GM10266 (cell line): ENCODE data around the gene VWA3B.

Experiments
- DNase-seq: peaks from one replicate; pipeline ENCODE4 v3.0.0; 2012; ENCODE audit errors: extremely low spot score
- TF ChIP-seq, protein P1 (sequence below): IDR thresholded peaks from 2 replicates; pipeline ENCODE4 v1.5.1; 2012; ENCODE audit warnings: mild to moderate bottlenecking, low read depth; ENCODE audit not compliant: control insufficient read depth, insufficient read depth; ENCODE audit errors: missing control alignments

Gene VWA3B

GRCh38 chr2:98293030-98293429 is 206.1 kb downstream of the VWA3B start:
- DNase-seq, result no peak

DNA sequence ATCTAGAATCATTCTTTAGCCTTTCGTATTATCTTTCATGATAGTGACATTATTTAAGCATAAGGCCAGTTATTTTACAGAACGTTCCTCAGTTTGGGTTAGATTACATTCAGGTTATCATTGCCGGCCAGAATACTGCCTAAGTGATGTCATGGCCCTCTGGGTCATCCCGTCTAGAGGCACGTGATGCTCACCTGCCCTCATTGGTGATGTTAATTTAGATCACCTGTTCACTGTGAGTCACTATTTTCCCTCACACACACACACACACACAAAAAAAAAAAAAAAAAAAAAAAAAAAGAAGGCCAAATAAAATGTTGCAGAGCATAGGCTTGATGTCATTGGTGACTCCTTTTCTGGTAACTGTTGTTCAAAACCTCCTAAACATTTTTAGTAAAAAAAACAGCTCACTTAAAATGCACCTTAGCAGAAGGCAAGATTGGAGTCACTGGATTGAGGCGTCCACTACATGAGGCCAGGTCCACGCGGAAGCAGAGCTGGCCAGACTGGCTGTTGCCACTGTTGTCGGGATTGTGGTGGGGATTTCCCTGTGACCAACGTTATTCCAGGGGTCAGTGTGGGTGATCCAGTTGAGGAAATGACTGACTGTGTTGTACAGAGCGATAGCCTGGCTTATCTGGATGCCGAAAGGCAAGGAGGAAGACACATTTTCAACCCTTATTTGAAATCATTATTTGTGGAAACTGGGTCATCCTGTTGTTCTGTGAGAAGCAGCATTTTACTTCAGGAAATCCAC is 207.1 kb downstream of the VWA3B start:
- TF ChIP-seq, protein P1, sequence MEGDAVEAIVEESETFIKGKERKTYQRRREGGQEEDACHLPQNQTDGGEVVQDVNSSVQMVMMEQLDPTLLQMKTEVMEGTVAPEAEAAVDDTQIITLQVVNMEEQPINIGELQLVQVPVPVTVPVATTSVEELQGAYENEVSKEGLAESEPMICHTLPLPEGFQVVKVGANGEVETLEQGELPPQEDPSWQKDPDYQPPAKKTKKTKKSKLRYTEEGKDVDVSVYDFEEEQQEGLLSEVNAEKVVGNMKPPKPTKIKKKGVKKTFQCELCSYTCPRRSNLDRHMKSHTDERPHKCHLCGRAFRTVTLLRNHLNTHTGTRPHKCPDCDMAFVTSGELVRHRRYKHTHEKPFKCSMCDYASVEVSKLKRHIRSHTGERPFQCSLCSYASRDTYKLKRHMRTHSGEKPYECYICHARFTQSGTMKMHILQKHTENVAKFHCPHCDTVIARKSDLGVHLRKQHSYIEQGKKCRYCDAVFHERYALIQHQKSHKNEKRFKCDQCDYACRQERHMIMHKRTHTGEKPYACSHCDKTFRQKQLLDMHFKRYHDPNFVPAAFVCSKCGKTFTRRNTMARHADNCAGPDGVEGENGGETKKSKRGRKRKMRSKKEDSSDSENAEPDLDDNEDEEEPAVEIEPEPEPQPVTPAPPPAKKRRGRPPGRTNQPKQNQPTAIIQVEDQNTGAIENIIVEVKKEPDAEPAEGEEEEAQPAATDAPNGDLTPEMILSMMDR, result no peak
- DNase-seq, result no peak

More at GRCh38 chr2:98293030-98293429, 206.1 kb downstream of the VWA3B start:
- TF ChIP-seq, protein P1, result no peak

GRCh38 chr2:98294711-98295110 is 207.7 kb downstream of the VWA3B start:
- no peak for DNase-seq

DNA sequence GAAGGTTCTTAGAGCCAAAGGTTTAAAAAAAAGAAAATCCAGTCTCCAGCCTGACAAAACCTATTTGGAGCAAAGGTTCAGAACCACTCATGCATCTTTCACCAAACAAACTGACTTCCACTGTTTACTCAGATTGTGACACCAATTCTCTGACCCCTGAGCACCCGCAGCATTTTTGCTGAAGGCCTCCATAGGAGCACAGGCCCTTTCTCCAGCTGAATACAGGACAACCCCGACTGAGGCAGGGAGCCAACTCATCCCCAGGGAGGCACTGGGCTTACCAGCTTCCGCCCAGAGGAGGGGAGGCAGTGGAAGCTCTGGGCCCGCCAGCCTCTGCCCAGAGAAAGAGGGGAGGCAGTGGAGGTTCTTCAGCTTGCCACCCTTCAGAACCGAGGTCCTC is 208.3 kb downstream of the VWA3B start:
- TF ChIP-seq, protein P1, result no peak
- no peak for DNase-seq

More at GRCh38 chr2:98294711-98295110, 207.7 kb downstream of the VWA3B start:
- TF ChIP-seq, protein P1, result no peak

DNA sequence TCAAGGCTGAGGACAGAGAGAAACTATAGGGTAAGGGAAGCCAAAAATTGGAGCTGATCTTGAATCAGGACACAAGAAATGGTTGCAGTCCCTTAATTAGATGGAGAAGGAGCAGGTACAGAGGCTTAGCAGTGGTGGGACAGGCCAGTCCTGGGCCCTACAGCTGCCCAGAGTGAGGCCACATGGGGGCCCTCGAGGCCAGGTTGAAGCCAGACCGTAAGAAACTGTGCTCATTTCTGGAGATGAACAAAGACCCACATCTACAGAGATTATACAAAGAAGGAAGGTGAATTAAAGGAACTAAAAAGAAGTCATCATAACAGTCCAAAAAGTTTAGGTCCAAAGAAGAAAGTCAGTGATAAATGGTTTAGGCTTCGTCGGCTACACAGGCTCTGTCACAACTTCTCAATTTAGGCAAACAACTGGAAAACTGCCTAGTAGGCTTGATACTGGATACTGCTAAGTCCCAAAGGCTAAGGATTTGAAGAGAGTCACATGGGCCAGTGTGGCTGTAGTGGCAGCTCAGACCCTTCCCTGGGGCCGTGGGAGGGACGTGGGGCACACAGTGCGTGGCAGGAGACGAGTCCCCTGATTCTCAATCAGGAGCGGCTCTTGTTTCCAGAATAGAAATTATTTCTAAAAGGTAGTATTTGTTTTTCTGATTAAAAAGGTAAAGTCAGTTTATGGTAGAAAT is 208.9 kb downstream of the VWA3B start:
- no peak for DNase-seq
- TF ChIP-seq, protein P1, result peak; percentile 27

DNA sequence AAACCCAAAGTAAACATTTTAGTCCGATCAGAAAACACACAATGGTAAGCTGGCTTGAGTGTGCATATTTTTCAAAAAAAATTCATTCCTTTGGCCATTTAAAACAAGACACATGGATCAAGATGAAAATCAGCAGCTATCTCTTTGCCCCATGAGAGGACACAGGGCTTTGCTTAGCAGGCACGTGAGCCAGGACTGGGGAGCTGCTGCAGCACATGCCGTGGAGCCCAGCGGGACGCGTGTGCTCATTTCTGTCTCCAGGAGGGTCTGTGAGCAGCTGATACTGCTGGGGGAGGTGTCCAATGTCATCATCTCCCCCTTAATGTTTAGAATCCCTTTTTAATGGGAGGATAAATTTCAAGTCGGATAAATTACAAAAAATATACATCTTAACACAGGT is 209.5 kb downstream of the VWA3B start:
- TF ChIP-seq, protein P1, result no peak
- no peak for DNase-seq
